ENCODE data around the gene ELFN1. TPM values are rescaled to one million over a fixed set of nuclear protein-coding genes. Genes with fewer than 3 reads are reported as not detected.

ELFN1 gene
- total RNA-seq, 2 experiments from 2014 or later: 0.10 to 0.12 TPM

- H3K4me1 Mint-ChIP-seq (ENCODE audit: low read depth): no peaks in the 10 kb centered on the region
- peaks cover 2% of the 10 kb centered on the region for H3K36me3 Mint-ChIP-seq
- CTCF ChIA-PET: interaction anchor here (1.3 kb wide), 1 partner anchor 130 kb away, joined by 5 read pairs; no protein-coding TSS in a partner anchor
- POLR2A ChIA-PET: no interaction called here
- no peak for DNase-seq
- no peak overlapping the region for H3K4me3 Mint-ChIP-seq
- no peaks in the 10 kb centered on the region for H3K27me3 Mint-ChIP-seq
- intact Hi-C loops (cut with micrococcal nuclease): no loop called here
- H3K27ac Mint-ChIP-seq: no peak overlapping the region
- peaks cover 11% of the 10 kb centered on the region for H3K9me3 Mint-ChIP-seq
Measured at GRCh38 chr7:1708596-1709251, 38.6 kb downstream of the ELFN1 start.

GRCh38 chr7:1709281-1709680, 39.2 kb downstream of the ELFN1 start:
- Mint-ChIP-seq H3K27ac (no peak overlapping the region), H3K9me3 (peaks cover 11% of the 10 kb centered on the region)

GRCh38 chr7:1709900-1710299, 39.8 kb downstream of the ELFN1 start:
- ChIA-PET CTCF (interaction anchor here (0.6 to 1.1 kb wide), 3 partner anchors 10 to 538 kb away, joined by 3 to 4 read pairs (median 3); no protein-coding TSS in a partner anchor), POLR2A (no interaction called here)
- DNase-seq: no peak
- peaks cover 11% of the 10 kb centered on the region for H3K9me3 Mint-ChIP-seq
- peaks cover 2% of the 10 kb centered on the region for H3K36me3 Mint-ChIP-seq
- H3K4me3 Mint-ChIP-seq: no peak overlapping the region
- no peaks in the 10 kb centered on the region for H3K27me3 Mint-ChIP-seq
- no peaks in the 10 kb centered on the region for H3K4me1 Mint-ChIP-seq (ENCODE audit: low read depth)
- H3K27ac Mint-ChIP-seq: no peak overlapping the region
- intact Hi-C loops (cut with micrococcal nuclease): no loop called here

More at GRCh38 chr7:1709281-1709680, 39.2 kb downstream of the ELFN1 start:
- Mint-ChIP-seq H3K4me3 (no peak overlapping the region), H3K27me3 (no peaks in the 10 kb centered on the region), H3K4me1 (ENCODE audit: low read depth) (no peaks in the 10 kb centered on the region), H3K36me3 (peaks cover 2% of the 10 kb centered on the region)
- CTCF ChIA-PET: interaction anchor here (0.6 to 1.1 kb wide), 3 partner anchors 9 to 538 kb away, joined by 3 to 4 read pairs (median 3); no protein-coding TSS in a partner anchor
- intact Hi-C loops (cut with micrococcal nuclease): no loop called here
- POLR2A ChIA-PET: no interaction called here
- DNase-seq: no peak

GRCh38 chr7:1710936-1711335, 40.9 kb downstream of the ELFN1 start:
- peaks cover 2% of the 10 kb centered on the region for H3K36me3 Mint-ChIP-seq
- H3K4me3 Mint-ChIP-seq: no peak overlapping the region
- no peaks in the 10 kb centered on the region for H3K4me1 Mint-ChIP-seq (ENCODE audit: low read depth)
- ChIA-PET POLR2A (no interaction called here), CTCF (no interaction called here)
- no peak overlapping the region for H3K27ac Mint-ChIP-seq
- peaks cover 11% of the 10 kb centered on the region for H3K9me3 Mint-ChIP-seq
- H3K27me3 Mint-ChIP-seq: peaks cover 2% of the 10 kb centered on the region
- DNase-seq: no peak
- intact Hi-C loops (cut with micrococcal nuclease): no loop called here

GRCh38 chr7:1712907-1713501, 42.9 kb downstream of the ELFN1 start:
- CTCF ChIA-PET: no interaction called here
- intact Hi-C loops (cut with micrococcal nuclease): no loop called here
- Mint-ChIP-seq H3K4me3 (no peak overlapping the region), H3K9me3 (peaks cover 11% of the 10 kb centered on the region), H3K27me3 (peaks cover 4% of the 10 kb centered on the region), H3K4me1 (ENCODE audit: low read depth) (peaks cover 3% of the 10 kb centered on the region), H3K36me3 (peaks cover 2% of the 10 kb centered on the region), H3K27ac (no peak overlapping the region)
- no peak for DNase-seq
- POLR2A ChIA-PET: no interaction called here

GRCh38 chr7:1713502-1714484, 43.7 kb downstream of the ELFN1 start:
- ChIA-PET POLR2A (no interaction called here), CTCF (no interaction called here)
- Mint-ChIP-seq H3K36me3 (peaks cover 2% of the 10 kb centered on the region), H3K9me3 (peaks cover 11% of the 10 kb centered on the region), H3K27ac (no peak overlapping the region), H3K27me3 (peaks cover 4% of the 10 kb centered on the region), H3K4me1 (ENCODE audit: low read depth) (peaks cover 3% of the 10 kb centered on the region), H3K4me3 (no peak overlapping the region)
- intact Hi-C loops (cut with micrococcal nuclease): no loop called here
- DNase-seq: no peak

DNA sequence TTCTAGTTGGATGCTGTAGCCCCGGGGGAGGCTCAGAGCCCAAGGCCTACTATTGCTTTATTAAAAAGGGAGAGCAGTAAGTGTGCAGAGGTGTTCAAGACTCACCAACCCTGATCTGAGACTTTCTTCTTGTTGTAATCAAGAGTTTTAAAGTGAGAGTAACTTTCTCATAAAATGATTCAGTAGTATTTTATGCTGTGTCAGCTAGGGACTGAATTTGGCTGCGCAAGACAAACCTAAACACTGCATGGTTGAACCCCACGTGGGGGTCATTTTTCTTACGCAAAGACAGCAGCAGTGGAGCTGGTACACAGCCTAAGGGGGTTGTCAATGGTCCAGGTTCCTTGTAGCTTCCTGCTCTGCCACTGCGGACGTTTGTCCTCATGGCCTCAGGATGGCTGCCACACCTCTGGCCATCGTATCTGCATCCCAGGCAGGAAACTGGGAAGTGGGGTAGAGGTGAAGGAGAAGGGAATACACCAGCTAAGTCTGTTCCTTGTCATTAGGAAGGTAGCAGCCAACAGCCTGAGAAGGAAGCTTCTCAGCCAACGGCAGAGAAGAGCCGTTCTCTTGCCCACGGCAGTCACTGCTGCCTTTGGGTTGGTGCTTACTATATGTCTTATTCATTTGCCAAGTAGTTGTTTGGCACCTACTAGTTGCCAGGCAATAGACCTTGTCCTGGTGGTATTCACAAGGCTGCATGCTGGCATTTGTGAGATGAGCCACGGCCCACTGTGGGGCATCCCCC, 44.7 kb downstream of the ELFN1 start:
- DNase-seq: no peak
- Mint-ChIP-seq H3K36me3 (peaks cover 1% of the 10 kb centered on the region), H3K4me1 (ENCODE audit: low read depth) (peaks cover 3% of the 10 kb centered on the region), H3K27me3 (peaks cover 4% of the 10 kb centered on the region), H3K9me3 (peaks cover 3% of the 10 kb centered on the region), H3K4me3 (no peak overlapping the region), H3K27ac (no peak overlapping the region)
- intact Hi-C loops (cut with micrococcal nuclease): no loop called here
- CTCF ChIA-PET: no interaction called here
- POLR2A ChIA-PET: no interaction called here

- H3K27ac Mint-ChIP-seq: no peak overlapping the region
- H3K4me3 Mint-ChIP-seq: no peak overlapping the region
- H3K9me3 Mint-ChIP-seq: no peaks in the 10 kb centered on the region
- no peak for DNase-seq
- ChIA-PET CTCF (no interaction called here), POLR2A (no interaction called here)
- peaks cover 4% of the 10 kb centered on the region for H3K27me3 Mint-ChIP-seq
- intact Hi-C loops (cut with micrococcal nuclease): no loop called here
- H3K4me1 Mint-ChIP-seq (ENCODE audit: low read depth): peaks cover 3% of the 10 kb centered on the region
- no peaks in the 10 kb centered on the region for H3K36me3 Mint-ChIP-seq
Measured at GRCh38 chr7:1715331-1715625, 45.2 kb downstream of the ELFN1 start.

DNA sequence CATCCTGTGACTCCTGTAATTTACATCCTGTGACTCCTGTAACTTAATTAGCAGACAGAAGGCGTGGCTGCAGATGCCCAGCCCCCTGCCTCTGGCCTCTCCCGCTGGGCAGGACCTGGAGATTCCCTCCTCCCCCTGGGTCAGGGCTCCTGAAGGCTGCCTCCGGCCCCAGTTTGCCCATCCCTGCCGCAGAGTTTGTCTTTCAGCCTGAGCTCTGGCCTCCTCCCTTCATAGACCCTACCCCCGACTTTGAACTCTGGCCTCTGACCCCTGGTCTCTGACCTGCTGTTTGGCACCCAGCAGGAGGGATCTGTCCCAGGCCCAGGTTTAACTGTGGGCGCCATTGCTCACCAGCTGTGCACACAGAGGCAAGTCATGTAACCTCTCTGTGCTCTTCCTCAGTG, 45.6 kb downstream of the ELFN1 start:
- POLR2A ChIA-PET: no interaction called here
- H3K36me3 Mint-ChIP-seq: no peaks in the 10 kb centered on the region
- intact Hi-C loops (cut with micrococcal nuclease): no loop called here
- no peaks in the 10 kb centered on the region for H3K9me3 Mint-ChIP-seq
- no peak overlapping the region for H3K27ac Mint-ChIP-seq
- CTCF ChIA-PET: no interaction called here
- H3K27me3 Mint-ChIP-seq: peaks cover 4% of the 10 kb centered on the region
- H3K4me3 Mint-ChIP-seq: no peak overlapping the region
- H3K4me1 Mint-ChIP-seq (ENCODE audit: low read depth): peaks cover 3% of the 10 kb centered on the region
- no peak for DNase-seq

GRCh38 chr7:1716263-1717094, 46.4 kb downstream of the ELFN1 start:
- Mint-ChIP-seq H3K4me1 (ENCODE audit: low read depth) (peaks cover 3% of the 10 kb centered on the region), H3K4me3 (no peak overlapping the region), H3K9me3 (no peaks in the 10 kb centered on the region), H3K27ac (no peak overlapping the region), H3K36me3 (no peaks in the 10 kb centered on the region), H3K27me3 (peaks cover 4% of the 10 kb centered on the region)
- POLR2A ChIA-PET: no interaction called here
- intact Hi-C loops (cut with micrococcal nuclease): no loop called here
- CTCF ChIA-PET: no interaction called here
- no peak for DNase-seq

DNA sequence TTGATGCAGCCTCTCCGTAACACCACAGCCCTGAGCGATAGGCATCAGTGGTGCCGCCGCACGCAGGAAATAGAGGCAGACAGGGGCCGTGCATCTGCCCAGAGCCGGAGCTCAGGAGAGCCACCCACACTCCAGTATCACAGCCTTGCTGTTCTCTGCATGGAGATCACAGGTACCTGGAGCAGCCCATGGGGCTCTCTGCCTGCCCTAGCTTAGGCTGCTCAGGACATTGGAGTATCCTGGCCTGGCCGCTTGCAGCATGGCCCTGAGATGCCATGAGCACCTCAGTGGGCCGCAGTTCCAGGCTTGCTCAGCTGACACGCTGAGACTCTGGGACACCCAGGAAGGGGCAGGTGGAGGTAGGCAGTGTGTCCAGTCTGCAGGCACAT, 47.0 kb downstream of the ELFN1 start:
- Mint-ChIP-seq H3K36me3 (no peaks in the 10 kb centered on the region), H3K9me3 (no peaks in the 10 kb centered on the region), H3K27me3 (peaks cover 4% of the 10 kb centered on the region), H3K4me1 (ENCODE audit: low read depth) (peaks cover 3% of the 10 kb centered on the region), H3K4me3 (no peak overlapping the region), H3K27ac (no peak overlapping the region)
- intact Hi-C loops (cut with micrococcal nuclease): no loop called here
- ChIA-PET CTCF (no interaction called here), POLR2A (no interaction called here)
- DNase-seq: no peak
